MCF 10A (cell line): Measurements from ENCODE around the gene SYNE3. TPM values are rescaled to one million over a fixed set of nuclear protein-coding genes. Genes with fewer than 3 reads are reported as not detected.

Experiments used
- BruUV-seq: library from RNA; stranded (reverse); fragments of 400-500 nt; replicated peaks from 2 replicates; lab custom pipeline; 2021; lab: Mats Ljungman, UMichigan
- CTCF ChIA-PET: fragments of 300-600 bp; sonication (Branson Sonifier 250); formaldehyde crosslinking; extraction: SDS; loops from one replicate; lab custom pipeline; 2021; ENCODE audit warnings: antibody characterized with exemption, inconsistent platforms; lab: Yijun Ruan, JAX
- POLR2A ChIA-PET: fragments of 300-600, 350-650 bp; sonication (Branson Sonifier 250); formaldehyde crosslinking; extraction: SDS; loops from one replicate; lab custom pipeline; 2020; ENCODE audit warnings: antibody characterized with exemption, inconsistent platforms; lab: Yijun Ruan, JAX
- DNase-seq: peaks from one replicate; pipeline ENCODE4 v3.0.0-alpha.2; 2018; ENCODE audit not compliant: unreplicated experiment
- H3K27ac Mint-ChIP-seq: one replicate; pipeline ENCODE4 v1.8.0; 2022; ENCODE audit warnings: mild to moderate bottlenecking, low read depth, mixed read lengths; ENCODE audit not compliant: unreplicated experiment
- H3K27me3 Mint-ChIP-seq: one replicate; pipeline ENCODE4 v1.8.0; 2022; ENCODE audit warnings: mixed read lengths; ENCODE audit not compliant: insufficient read depth, unreplicated experiment
- H3K36me3 Mint-ChIP-seq: one replicate; pipeline ENCODE4 v1.8.0; 2022; ENCODE audit warnings: mild to moderate bottlenecking, moderate library complexity, mixed read lengths; ENCODE audit not compliant: insufficient read depth, unreplicated experiment
- H3K4me1 Mint-ChIP-seq: one replicate; pipeline ENCODE4 v1.8.0; 2022; ENCODE audit warnings: mixed read lengths; ENCODE audit not compliant: insufficient read depth, unreplicated experiment
- H3K4me3 Mint-ChIP-seq: one replicate; pipeline ENCODE4 v1.8.0; 2022; ENCODE audit warnings: mild to moderate bottlenecking, moderate library complexity, mixed read lengths; ENCODE audit not compliant: unreplicated experiment
- H3K9me3 Mint-ChIP-seq: one replicate; pipeline ENCODE4 v1.8.0; 2022; ENCODE audit warnings: mixed read lengths; ENCODE audit not compliant: unreplicated experiment
- CTCF ChIP-seq: fragments of 200-600 bp; IDR thresholded peaks from one replicate; pipeline ENCODE4 v1.8.0; 2022; ENCODE audit warnings: antibody characterized with exemption, mild to moderate bottlenecking; ENCODE audit not compliant: unreplicated experiment
- intact Hi-C: fragments of 100-400 bp; cut with micrococcal nuclease; formaldehyde crosslinking; loops from 2 replicates; pipeline ENCODE4 v1.14.1; 2022
- total RNA-seq: library from RNA; stranded (reverse); gene quantifications from 2 replicates; pipeline ENCODE4 v1.2.3, GENCODE V29; 2022

The SYNE3 gene
- total RNA-seq, 1 experiment from 2014 or later = 9.5 TPM

GRCh38 chr14:95541932-95542930, 25.8 kb upstream of the SYNE3 start:
- Mint-ChIP-seq H3K27ac (no peak overlapping the region), H3K27me3 (no peaks in the 10 kb centered on the region), H3K36me3 (peaks cover 11% of the 10 kb centered on the region), H3K9me3 (no peaks in the 10 kb centered on the region), H3K4me1 (peaks cover 1% of the 10 kb centered on the region), H3K4me3 (no peak overlapping the region)
- BruUV-seq = no TSS peak
- intact Hi-C loops = no loop called here
- POLR2A ChIA-PET = interaction anchor here (0.5 to 0.7 kb wide), 2 partner anchors 350 to 849 kb away, joined by 3 read pairs; no protein-coding TSS in a partner anchor
- DNase-seq = no peak
- CTCF ChIA-PET = interaction anchor here (1.0 to 1.2 kb wide), 2 partner anchors 15 to 18 kb away, joined by 3 to 5 read pairs; no protein-coding TSS in a partner anchor
- no peak for TF ChIP-seq CTCF

- no peaks in the 10 kb centered on the region for H3K9me3 Mint-ChIP-seq
- ChIA-PET POLR2A (interaction anchor here (0.5 to 0.7 kb wide), 2 partner anchors 351 to 850 kb away, joined by 3 read pairs; no protein-coding TSS in a partner anchor), CTCF (interaction anchor here (0.6 to 1.0 kb wide), 2 partner anchors 18 to 1004 kb away, joined by 3 to 5 read pairs; no protein-coding TSS in a partner anchor)
- intact Hi-C loops = no loop called here
- H3K27me3 Mint-ChIP-seq = no peaks in the 10 kb centered on the region
- peaks cover 11% of the 10 kb centered on the region for H3K36me3 Mint-ChIP-seq
- no peak for DNase-seq
- peaks cover under 1% of the 10 kb centered on the region for H3K4me1 Mint-ChIP-seq
- no peak overlapping the region for H3K4me3 Mint-ChIP-seq
- no peak for TF ChIP-seq CTCF
- BruUV-seq = no TSS peak
- H3K27ac Mint-ChIP-seq = no peak overlapping the region
Measured at GRCh38 chr14:95541346-95541745, 24.9 kb upstream of the SYNE3 start.

- BruUV-seq = no TSS peak
- CTCF ChIA-PET = interaction anchor here (0.5 to 0.9 kb wide), 3 partner anchors 19 to 454 kb away, joined by 3 to 4 read pairs (median 3); no protein-coding TSS in a partner anchor
- intact Hi-C loops = no loop called here
- Mint-ChIP-seq H3K27ac (no peak overlapping the region), H3K27me3 (no peaks in the 10 kb centered on the region), H3K4me3 (no peak overlapping the region), H3K36me3 (peaks cover 11% of the 10 kb centered on the region), H3K4me1 (peaks cover 10% of the 10 kb centered on the region), H3K9me3 (no peaks in the 10 kb centered on the region)
- POLR2A ChIA-PET = no interaction called here
- DNase-seq = no peak
- TF ChIP-seq CTCF = no peak
Measured at GRCh38 chr14:95540236-95540855, 23.9 kb upstream of the SYNE3 start.
